Endothelial cell of umbilical vein (primary cell): Measurements from ENCODE around the gene ZNF619. TPM values are rescaled to one million over a fixed set of nuclear protein-coding genes. Genes with fewer than 3 reads are reported as not detected.

ENCODE experiments used
- BruUV-seq: library from RNA; stranded (reverse); fragments of 400-500 nt; replicated peaks from 2 replicates; lab custom pipeline; 2021; lab: Mats Ljungman, UMichigan
- CTCF ChIA-PET: fragments of 300-600, 350-600 bp; sonication (Branson Sonifier 250); formaldehyde crosslinking; loops from one replicate; lab custom pipeline; 2021; ENCODE audit warnings: antibody characterized with exemption, inconsistent platforms; lab: Charles Lee
- POLR2A ChIA-PET: fragments of 300-600, 350-600 bp; sonication (Branson Sonifier 250); formaldehyde crosslinking; loops from one replicate; lab custom pipeline; 2021; ENCODE audit warnings: antibody characterized with exemption, inconsistent platforms; lab: Charles Lee
- DNase-seq: peaks from one replicate; pipeline ENCODE4 v3.0.0-alpha.2; 2011; ENCODE audit warnings: low read depth, low spot score
- FAIRE-seq: peaks from 2 replicates; lab custom pipeline; 2011; peaks lifted over from hg19 to GRCh38; lab: Jason Lieb, UNC
- H2AFZ ChIP-seq: 2 replicates; pipeline ENCODE4 v1.6.0; 2012; ENCODE audit warnings: low read depth, low read length, control low read depth, inconsistent platforms
- H3K27ac ChIP-seq: 2 replicates; pipeline ENCODE4 v1.5.1; 2011; ENCODE audit warnings: low read depth, mild to moderate bottlenecking, control low read depth, low read length, moderate library complexity; ENCODE audit not compliant: insufficient read depth
- H3K27me3 ChIP-seq, 2 experiments: 2 replicates each; pipeline versions ENCODE4 v1.6.0 to v1.6.1; 2011; ENCODE audit warnings: low read length in 2 of 2, mixed read lengths in 1 of 2; ENCODE audit not compliant: control insufficient read depth in 2 of 2, insufficient read depth in 2 of 2
- H3K36me3 ChIP-seq, 2 experiments: 2 replicates in 1 of 2; 3 replicates in 1 of 2; pipeline ENCODE4 v1.5.1; 2011; ENCODE audit warnings: low read length in 2 of 2, mild to moderate bottlenecking in 1 of 2, moderate library complexity in 1 of 2; ENCODE audit not compliant: control insufficient read depth in 2 of 2, insufficient read depth in 2 of 2; ENCODE audit errors: extremely low read depth in 1 of 2
- H3K4me1 ChIP-seq: 3 replicates; pipeline ENCODE4 v1.5.1; 2011; ENCODE audit warnings: mild to moderate bottlenecking, low read length; ENCODE audit not compliant: control insufficient read depth, insufficient read depth; ENCODE audit errors: extremely low read depth
- H3K4me2 ChIP-seq: 2 replicates; pipeline ENCODE4 v1.6.1; 2011; ENCODE audit warnings: low read length, control low read depth, mixed read lengths; ENCODE audit not compliant: insufficient read depth
- H3K4me3 ChIP-seq, 3 experiments: fragments of 200-600 bp in 1 of 3; sonication (generic), shearing (Covaris generic) in 1 of 3; replicated peaks in 1 of 3; 2 replicates each; pipeline ENCODE4 v1.5.1; 2011 to 2016; ENCODE audit warnings: control low read depth in 3 of 3, low read length in 3 of 3, mild to moderate bottlenecking in 2 of 3, inconsistent platforms in 1 of 3, low read depth in 1 of 3, moderate library complexity in 1 of 3; ENCODE audit not compliant: insufficient read depth in 1 of 3
- H3K79me2 ChIP-seq: 2 replicates; pipeline ENCODE4 v1.6.0; 2012; ENCODE audit warnings: low read length, inconsistent platforms; ENCODE audit not compliant: control insufficient read depth, insufficient read depth
- H3K9ac ChIP-seq: replicated peaks from 2 replicates; pipeline ENCODE3; 2011; ENCODE audit warnings: low read length, control low read depth; ENCODE audit not compliant: insufficient read depth; ENCODE audit errors: extremely low read depth
- H3K9me1 ChIP-seq: replicated peaks from 3 replicates; pipeline ENCODE4 v1.6.0; 2011; ENCODE audit warnings: mild to moderate bottlenecking, low read length; ENCODE audit not compliant: control insufficient read depth, insufficient read depth; ENCODE audit errors: extremely low read depth
- H3K9me3 ChIP-seq: replicated peaks from 2 replicates; pipeline ENCODE4 v1.5.1; 2012; ENCODE audit warnings: low read length, inconsistent platforms; ENCODE audit not compliant: control insufficient read depth, insufficient read depth
- H4K20me1 ChIP-seq: replicated peaks from 2 replicates; pipeline ENCODE3; 2011; ENCODE audit warnings: mild to moderate bottlenecking, low read length; ENCODE audit not compliant: control insufficient read depth, insufficient read depth; ENCODE audit errors: extremely low read depth
- CTCF ChIP-seq, 2 donors: IDR thresholded peaks; 1 replicate in 1 of 2; 2 replicates in 1 of 2; pipeline ENCODE4 v1.5.1; 2011; ENCODE audit warnings: low read length in 2 of 2, mild to moderate bottlenecking in 2 of 2, moderate library complexity in 2 of 2, control low read depth in 1 of 2, inconsistent platforms in 1 of 2, low read depth in 1 of 2; ENCODE audit not compliant: insufficient read depth in 1 of 2; ENCODE audit errors: extremely low read depth in 1 of 2
- EZH2 ChIP-seq: IDR thresholded peaks from 2 replicates; pipeline ENCODE4 v1.6.1; 2012; ENCODE audit warnings: borderline replicate concordance, low read depth, mild to moderate bottlenecking, moderate library complexity, low read length, inconsistent platforms; ENCODE audit not compliant: severe bottlenecking
- FOS ChIP-seq: IDR thresholded peaks from 2 replicates; pipeline ENCODE4 v1.6.1; 2011; ENCODE audit warnings: mild to moderate bottlenecking, low read length, moderate library complexity, borderline replicate concordance; ENCODE audit not compliant: insufficient read depth
- GATA2 ChIP-seq: IDR thresholded peaks from 2 replicates; pipeline ENCODE4 v1.7.0; 2011; ENCODE audit warnings: low read depth, mild to moderate bottlenecking, moderate library complexity, mixed read lengths, low read length; ENCODE audit not compliant: insufficient read length, insufficient read depth
- JUN ChIP-seq: IDR thresholded peaks from 2 replicates; pipeline ENCODE4 v1.6.1; 2011; ENCODE audit warnings: borderline replicate concordance, low read depth; ENCODE audit not compliant: insufficient read length, insufficient read depth
- MAX ChIP-seq: IDR thresholded peaks from 2 replicates; pipeline ENCODE4 v1.6.1; 2011; ENCODE audit not compliant: insufficient read depth, insufficient read length
- MYC ChIP-seq: IDR thresholded peaks from one replicate; pipeline ENCODE4 v1.6.1; 2011; ENCODE audit warnings: mild to moderate bottlenecking, low read depth, low read length
- POLR2A ChIP-seq: IDR thresholded peaks from 2 replicates; pipeline ENCODE4 v1.6.1; 2012; ENCODE audit warnings: low read depth, mild to moderate bottlenecking, control low read depth, low read length
- POLR2AphosphoS5 ChIP-seq: IDR thresholded peaks from 2 replicates; pipeline ENCODE4 v1.6.1; 2012; ENCODE audit warnings: low read depth, mild to moderate bottlenecking, control low read depth, low read length, moderate library complexity; ENCODE audit not compliant: insufficient read depth
- dilution Hi-C: fragments of 300-500 bp; cut with MboI; formaldehyde crosslinking; loops from one replicate; pipeline ENCODE4 v1.15.0; 2019; ENCODE audit warnings: low sequenced_read_pairs; ENCODE audit not compliant: extremely low pct_ligation_motif_present
- intact Hi-C: fragments of 100-400 bp; cut with micrococcal nuclease; formaldehyde crosslinking; loops from one replicate; pipeline ENCODE4 v1.10.0; 2022
- polyA plus RNA-seq, 4 experiments: library from polyadenylated mRNA; depleted of rRNA in 3 of 4; stranded (reverse) in 3 of 4; unstranded in 1 of 4; fragments of >200 nt; gene quantifications; 2 replicates each; pipeline versions ENCODE4 v1.2.1 to v1.2.3, GENCODE V29; 2011 to 2012; ENCODE audit warnings: missing spikeins in 1 of 4
- total RNA-seq: library from RNA; stranded (reverse); gene quantifications from 2 replicates; pipeline ENCODE4 v1.2.3, GENCODE V29; 2021

ZNF619 gene
- total and polyA plus RNA-seq, 2 donors (not counting 3 experiments of a cell fraction or from before 2014, with no cell fraction given), result 2.3 to 7.2 TPM

GRCh38 chr3:40445880-40446279, 31.0 kb upstream of the ZNF619 start:
- ChIA-PET CTCF (no interaction called here), POLR2A (no interaction called here)
- no peak overlapping the region for H3K4me3 ChIP-seq
- H3K9me3 ChIP-seq, result no peaks in the 10 kb centered on the region
- H2AFZ ChIP-seq, result no peak overlapping the region
- no peak overlapping the region for H3K9ac ChIP-seq
- H3K4me1 ChIP-seq, result no peaks in the 10 kb centered on the region
- no peaks in the 10 kb centered on the region for H3K79me2 ChIP-seq
- BruUV-seq, result no TSS peak
- TF ChIP-seq POLR2A (no peak), JUN (no peak), MYC (no peak), MAX (no peak), GATA2 (no peak), POLR2AphosphoS5 (no peak)
- H3K9me1 ChIP-seq, result no peaks in the 10 kb centered on the region
- no peaks in the 10 kb centered on the region for H4K20me1 ChIP-seq
- intact Hi-C loops (no loop called here), dilution Hi-C loops (no loop called here)
- no peak overlapping the region for H3K4me2 ChIP-seq
- no peak for DNase-seq
- no peak overlapping the region for H3K27ac ChIP-seq
- no peaks in the 10 kb centered on the region for H3K36me3 ChIP-seq
- H3K27me3 ChIP-seq, result no peaks in the 10 kb centered on the region
- no peak for FAIRE-seq

GRCh38 chr3:40450438-40450837, 26.5 kb upstream of the ZNF619 start:
- Histone ChIP-seq H3K4me3 (no peak overlapping the region), H3K4me2 (no peak overlapping the region), H3K36me3 (no peaks in the 10 kb centered on the region), H3K9me1 (no peaks in the 10 kb centered on the region), H2AFZ (no peak overlapping the region), H3K9me3 (no peaks in the 10 kb centered on the region), H4K20me1 (no peaks in the 10 kb centered on the region), H3K4me1 (peaks cover 5% of the 10 kb centered on the region), H3K27ac (no peak overlapping the region), H3K79me2 (no peaks in the 10 kb centered on the region), H3K27me3 (no peaks in the 10 kb centered on the region), H3K9ac (no peak overlapping the region)
- POLR2A ChIA-PET, result interaction anchor here (1.5 kb wide), 1 partner anchor 27 kb away, joined by 3 read pairs; the partner anchor contains the start of gene ZNF619
- no peak for TF ChIP-seq CTCF (IDR thresholded peaks at IDR 0.05; ENCODE audit: extremely low read depth in 1 of 2, insufficient read depth in 1 of 2, low read depth in 1 of 2, low read length in 2 of 2)
- TF ChIP-seq POLR2AphosphoS5, result no peak
- no peak for TF ChIP-seq JUN
- no peak for TF ChIP-seq POLR2A
- TF ChIP-seq MYC, result no peak
- TF ChIP-seq MAX, result no peak
- no peak for TF ChIP-seq FOS
- TF ChIP-seq EZH2, result no peak
- no peak for TF ChIP-seq GATA2
- intact Hi-C loops, result loop anchor here (10.0 kb wide), 1 partner anchor 1066 kb away; the partner anchor contains the start of gene SLC25A38
- FAIRE-seq (no peak), DNase-seq (no peak)
- CTCF ChIA-PET, result no interaction called here
- no TSS peak for BruUV-seq
- dilution Hi-C loops, result no loop called here
